Hepatocyte (in vitro differentiated cells): ENCODE results near the gene ISYNA1.

Experiments
- CTCF ChIP-seq: fragments of 200-600 bp; sonication (generic); IDR thresholded peaks from 2 replicates; pipeline ENCODE4 v1.5.1; 2016; ENCODE audit warnings: antibody characterized with exemption, mild to moderate bottlenecking; ENCODE audit not compliant: poor library complexity
- EZH2 ChIP-seq: fragments of 200-600 bp; sonication (generic); IDR thresholded peaks from 2 replicates; pipeline ENCODE4 v1.6.1; 2016; ENCODE audit warnings: antibody characterized with exemption, mild to moderate bottlenecking, borderline replicate concordance

GRCh38 chr19:18391509-18392075 is 46.3 kb downstream of the ISYNA1 start:
- TF ChIP-seq CTCF, result no peak
- TF ChIP-seq EZH2, result no peak
